ENCODE measurements around the gene BEGAIN.

BEGAIN gene

GRCh38 chr14:100544506-100545141 is 42.6 kb downstream of the BEGAIN start:
- peak overlapping the region in 9 of 11 experiments; percentile 30 to 70 (median 52); a peak in 12 of 22 replicates for H3K4me2 ChIP-seq
- peaks cover 30 to 94% (median 88%) of the 10 kb centered on the region in 10 experiments for H3K4me1 ChIP-seq
- no peaks in the 10 kb centered on the region for H3K36me3 ChIP-seq
- no peaks in the 10 kb centered on the region for H3K9me3 ChIP-seq (replicated peaks in 1 of 11)
- H3K4me3 ChIP-seq = no peak overlapping the region
- peaks cover 0 to 20% (median 0%) of the 10 kb centered on the region in 11 experiments; a peak in 6 of 22 replicates for H3K27me3 ChIP-seq
- peak overlapping the region in 4 of 11 experiments; percentile 8 to 31 (median 18); a peak in 3 of 22 replicates for H3K27ac ChIP-seq
- no peak for TF ChIP-seq Cebpa-rat (IDR thresholded peaks at IDR 0.05)
- H3K9ac ChIP-seq = no peak overlapping the region
- peaks cover 0 to 19% (median 0%) of the 10 kb centered on the region in 11 experiments; a peak in 4 of 22 replicates for H4K20me1 ChIP-seq

DNA sequence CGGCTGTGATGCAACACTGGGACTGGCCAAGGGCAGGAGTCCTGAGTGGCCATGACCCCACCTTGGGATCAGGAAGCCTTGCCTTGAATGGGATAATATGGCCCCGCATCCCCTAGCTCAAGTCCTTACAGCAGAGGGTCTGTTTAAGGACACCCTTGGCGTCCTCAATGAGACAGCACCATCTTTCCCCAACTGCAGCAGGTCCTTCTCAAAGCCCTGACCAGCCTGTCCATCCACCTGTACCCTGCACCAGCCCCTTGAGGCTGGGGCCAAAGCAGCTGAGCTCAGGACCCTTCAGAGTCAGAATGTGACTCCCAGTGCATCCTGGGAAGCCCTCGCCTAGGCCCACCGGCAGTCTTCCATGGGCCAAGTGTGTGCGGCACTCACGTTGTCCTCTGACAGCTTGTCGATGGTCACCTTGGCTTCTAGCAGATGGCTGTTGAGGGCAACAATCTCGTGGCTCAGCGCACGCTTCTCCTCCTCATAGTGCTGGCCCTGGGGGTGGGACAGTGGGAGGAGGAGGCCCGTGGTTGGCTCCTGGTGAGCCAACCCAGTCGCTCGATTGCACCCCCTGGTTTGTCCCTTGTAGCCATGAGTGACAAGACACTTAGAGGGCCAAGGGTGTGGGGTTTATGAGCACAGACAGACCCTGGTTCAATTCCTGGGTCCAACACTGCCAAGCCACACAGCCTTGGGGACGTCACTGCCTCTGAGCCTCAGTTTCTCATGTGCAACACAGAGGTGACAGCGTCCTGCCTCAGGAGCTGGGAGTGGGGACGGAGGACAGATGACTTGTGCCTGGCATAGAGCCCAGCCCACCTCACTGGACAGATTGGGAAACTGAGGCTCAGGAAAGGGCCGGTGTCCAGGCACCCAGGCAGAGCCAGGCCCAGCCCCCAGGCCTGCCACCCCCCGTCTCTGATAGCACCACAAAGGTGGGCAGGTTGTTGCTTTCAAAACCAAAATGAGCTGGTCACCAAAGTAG is 43.5 kb downstream of the BEGAIN start:
- H4K20me1 ChIP-seq = peaks cover 0 to 11% (median 0%) of the 10 kb centered on the region in 11 experiments; a peak in 2 of 22 replicates
- no peaks in the 10 kb centered on the region for H3K36me3 ChIP-seq
- H3K9me3 ChIP-seq (replicated peaks in 1 of 11) = no peaks in the 10 kb centered on the region
- H3K9ac ChIP-seq = no peak overlapping the region
- H3K4me1 ChIP-seq = peaks cover 21 to 86% (median 79%) of the 10 kb centered on the region in 10 experiments
- peaks cover 0 to 11% (median 0%) of the 10 kb centered on the region in 11 experiments; a peak in 4 of 22 replicates for H3K27me3 ChIP-seq
- peak overlapping the region in 8 of 11 experiments; percentile 38 to 71 (median 58); a peak in 13 of 22 replicates for H3K4me2 ChIP-seq
- TF ChIP-seq Cebpa-rat (IDR thresholded peaks at IDR 0.05) = no peak
- H3K4me3 ChIP-seq = no peak overlapping the region
- H3K27ac ChIP-seq = peak overlapping the region in 1 of 11 experiments; percentile 18; a peak in 1 of 22 replicates

DNA sequence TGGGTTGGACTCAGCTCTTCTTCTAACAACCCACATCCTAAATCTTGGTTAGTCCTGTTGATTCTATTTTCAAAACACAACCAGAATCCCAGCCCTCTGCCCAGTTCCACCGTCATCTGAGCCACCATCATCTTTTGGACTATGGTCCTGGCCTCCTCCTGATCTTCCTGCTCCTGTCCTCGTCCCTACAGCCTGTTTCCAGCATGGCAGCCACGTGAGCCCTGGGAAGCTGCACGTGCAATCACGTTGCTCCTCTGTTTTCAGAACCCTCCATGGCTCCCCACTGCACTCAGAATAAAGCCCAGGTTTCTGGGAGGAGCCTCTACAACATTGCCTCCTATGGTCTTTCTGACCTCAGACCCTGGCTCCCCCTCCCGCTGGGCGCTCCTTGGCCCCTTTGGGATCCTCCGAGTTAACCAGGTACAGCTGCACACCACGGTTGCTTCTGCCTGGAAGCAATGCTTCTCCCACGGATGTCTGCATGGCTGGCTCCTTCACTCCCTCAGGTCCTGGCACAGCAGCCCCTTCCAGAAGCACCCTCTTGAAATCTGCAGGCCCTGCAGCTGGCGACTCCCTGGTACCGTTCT is 44.5 kb downstream of the BEGAIN start:
- TF ChIP-seq Cebpa-rat (IDR thresholded peaks at IDR 0.05) = no peak
- H3K27me3 ChIP-seq = peaks cover 0 to 10% (median 0%) of the 10 kb centered on the region in 11 experiments; a peak in 1 of 22 replicates
- peak overlapping the region in 9 of 11 experiments; percentile 24 to 71 (median 56); a peak in 17 of 22 replicates for H3K4me2 ChIP-seq
- peaks cover 12 to 75% (median 69%) of the 10 kb centered on the region in 10 experiments for H3K4me1 ChIP-seq
- H4K20me1 ChIP-seq = peaks cover 0 to 9% (median 0%) of the 10 kb centered on the region in 11 experiments; a peak in 1 of 22 replicates
- no peak overlapping the region for H3K4me3 ChIP-seq
- H3K9me3 ChIP-seq (replicated peaks in 1 of 11) = no peaks in the 10 kb centered on the region
- H3K36me3 ChIP-seq = no peaks in the 10 kb centered on the region
- H3K9ac ChIP-seq = peak overlapping the region in 2 of 11 experiments; percentile 6 to 10; a peak in 1 of 22 replicates
- H3K27ac ChIP-seq = 0 out of 22 replicates have a peak overlapping the region, but pooled peaks of 1 of the 11 experiments have one; percentile 18

- peaks cover 4 to 73% (median 68%) of the 10 kb centered on the region in 10 experiments for H3K4me1 ChIP-seq
- peak overlapping the region in 2 of 11 experiments; percentile 13 to 31; a peak in 3 of 22 replicates for H3K27ac ChIP-seq
- no peak for TF ChIP-seq Cebpa-rat (IDR thresholded peaks at IDR 0.05)
- H3K4me3 ChIP-seq = no peak overlapping the region
- H3K9me3 ChIP-seq (replicated peaks in 1 of 11) = no peaks in the 10 kb centered on the region
- H3K27me3 ChIP-seq = peaks cover 0 to 10% (median 0%) of the 10 kb centered on the region in 11 experiments; a peak in 1 of 22 replicates
- peaks cover 0 to 1% (median 0%) of the 10 kb centered on the region in 11 experiments; a peak in 1 of 22 replicates for H4K20me1 ChIP-seq
- H3K36me3 ChIP-seq = no peaks in the 10 kb centered on the region
- peak overlapping the region in 2 of 11 experiments; percentile 6 to 10; a peak in 1 of 22 replicates for H3K9ac ChIP-seq
- H3K4me2 ChIP-seq = peak overlapping the region in 9 of 11 experiments; percentile 24 to 71 (median 56); a peak in 17 of 22 replicates
These were observed 45.3 kb downstream of the BEGAIN start for GRCh38 chr14:100541621-100542560.

DNA sequence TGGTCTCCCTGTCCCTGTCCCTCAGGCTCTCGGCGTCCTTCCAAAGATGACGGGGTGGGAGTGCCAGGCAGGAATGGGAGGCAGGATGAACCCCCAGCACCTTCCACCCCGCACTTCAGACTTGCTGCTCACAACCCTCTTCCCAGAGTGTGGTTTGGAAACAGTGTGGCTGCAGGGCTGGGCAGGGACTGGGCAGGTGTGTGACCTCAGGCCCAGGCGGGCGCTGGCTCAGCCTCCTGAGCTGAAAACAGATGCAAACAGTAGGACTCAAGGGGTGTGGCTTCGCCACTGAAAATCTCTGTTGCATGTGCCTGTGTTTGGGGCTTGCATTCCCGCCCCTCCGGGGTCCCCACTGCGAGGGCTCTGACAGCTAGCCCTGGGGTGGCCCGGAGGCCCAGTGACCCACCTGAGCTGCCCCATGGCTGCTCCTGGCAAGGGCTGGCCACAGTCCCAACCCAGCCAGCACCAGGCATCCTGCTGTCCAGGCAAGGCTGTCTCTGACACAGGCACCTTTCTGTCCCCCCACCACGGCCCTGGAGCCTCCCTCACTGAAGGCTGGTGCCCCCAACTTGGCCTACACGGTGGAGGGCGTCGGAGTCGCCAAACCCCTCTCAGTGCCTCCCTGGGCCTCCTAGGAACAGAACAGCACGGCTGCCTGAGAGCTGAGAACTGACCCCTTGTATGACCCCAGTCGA is 46.1 kb downstream of the BEGAIN start:
- no peak for TF ChIP-seq Cebpa-rat (IDR thresholded peaks at IDR 0.05)
- no peak overlapping the region for H3K9ac ChIP-seq
- H3K36me3 ChIP-seq = no peaks in the 10 kb centered on the region
- H3K9me3 ChIP-seq (replicated peaks in 1 of 11) = no peaks in the 10 kb centered on the region
- no peaks in the 10 kb centered on the region; a peak in 1 of 22 replicates for H4K20me1 ChIP-seq
- peaks cover 3 to 75% (median 71%) of the 10 kb centered on the region in 10 experiments for H3K4me1 ChIP-seq
- H3K4me2 ChIP-seq = peak overlapping the region in 7 of 11 experiments; percentile 24 to 71 (median 60); a peak in 9 of 22 replicates
- H3K27me3 ChIP-seq = peaks cover 0 to 10% (median 0%) of the 10 kb centered on the region in 11 experiments; a peak in 1 of 22 replicates
- H3K4me3 ChIP-seq = no peak overlapping the region
- H3K27ac ChIP-seq = peak overlapping the region in 3 of 11 experiments; percentile 8 to 31 (median 18); a peak in 2 of 22 replicates

GRCh38 chr14:100540141-100540925 is 46.9 kb downstream of the BEGAIN start:
- no peaks in the 10 kb centered on the region; a peak in 1 of 22 replicates for H4K20me1 ChIP-seq
- TF ChIP-seq Cebpa-rat (IDR thresholded peaks at IDR 0.05) = no peak
- peak overlapping the region in 4 of 11 experiments; percentile 18 to 71 (median 22); a peak in 4 of 22 replicates for H3K4me2 ChIP-seq
- peak overlapping the region in 2 of 11 experiments; percentile 18 to 31; a peak in 2 of 22 replicates for H3K27ac ChIP-seq
- no peak overlapping the region for H3K9ac ChIP-seq
- H3K4me1 ChIP-seq = peaks cover 10 to 75% (median 71%) of the 10 kb centered on the region in 10 experiments
- H3K36me3 ChIP-seq = no peaks in the 10 kb centered on the region
- no peaks in the 10 kb centered on the region for H3K9me3 ChIP-seq (replicated peaks in 1 of 11)
- peaks cover 0 to 5% (median 0%) of the 10 kb centered on the region in 11 experiments; a peak in 1 of 22 replicates for H3K27me3 ChIP-seq
- no peak overlapping the region for H3K4me3 ChIP-seq
